BJ (cell line): Measurements from ENCODE around the gene ZNF770. TPM values are rescaled to one million over a fixed set of nuclear protein-coding genes. Genes with fewer than 3 reads are reported as not detected.

Experiments used
- CTCF ChIA-PET: fragments of 350-600 bp; formaldehyde crosslinking; extraction: SDS; loops from one replicate; lab custom pipeline; 2021; ENCODE audit warnings: antibody characterized with exemption, inconsistent platforms; lab: Yijun Ruan, JAX
- POLR2A ChIA-PET: fragments of 300-600 bp; sonication (Branson Sonifier 250); formaldehyde crosslinking; extraction: SDS; loops from one replicate; lab custom pipeline; 2021; ENCODE audit warnings: antibody characterized with exemption; lab: Charles Lee
- DNase-seq: peaks from one replicate; pipeline ENCODE4 v3.0.0-alpha.2; 2011; ENCODE audit warnings: low read depth
- H3K27me3 ChIP-seq: 2 replicates; pipeline ENCODE4 v1.6.0; 2011; ENCODE audit warnings: low read length; ENCODE audit not compliant: control insufficient read depth, insufficient read depth
- H3K36me3 ChIP-seq: 2 replicates; pipeline ENCODE4 v1.5.1; 2011; ENCODE audit warnings: low read length; ENCODE audit not compliant: control insufficient read depth, insufficient read depth
- H3K4me3 ChIP-seq: 2 replicates; pipeline ENCODE4 v1.5.1; 2011; ENCODE audit warnings: low read depth, mild to moderate bottlenecking, control low read depth, low read length
- CTCF ChIP-seq: IDR thresholded peaks from 2 replicates; pipeline ENCODE4 v1.5.1; 2011; ENCODE audit warnings: low read depth, mild to moderate bottlenecking, control low read depth, inconsistent platforms, low read length, moderate library complexity; ENCODE audit not compliant: insufficient read depth
- polyA plus RNA-seq: library from polyadenylated mRNA; depleted of rRNA; stranded (reverse); fragments of >200 nt; gene quantifications from 2 replicates; pipeline ENCODE4 v1.2.3, GENCODE V29; 2011

The ZNF770 gene
- polyA plus RNA-seq, 1 experiment: 8.6 TPM

GRCh38 chr15:34993412-34993811 lies 5.3 kb upstream of the ZNF770 start:
- TF ChIP-seq CTCF: no peak
- Histone ChIP-seq H3K27me3 (0 out of 2 replicates have a peak, but pooled peaks cover 1% of the 10 kb centered on the region), H3K36me3 (no peaks in the 10 kb centered on the region), H3K4me3 (no peak overlapping the region)
- ChIA-PET POLR2A (no interaction called here), CTCF (interaction anchor here (0.6 kb wide), 1 partner anchor 9 kb away, joined by 6 read pairs; no protein-coding TSS in a partner anchor)
- DNase-seq: no peak

- ChIA-PET CTCF (interaction anchor here (0.6 to 3.0 kb wide), 3 partner anchors 16 to 648 kb away, joined by 3 to 20 read pairs (median 3); partner anchors contain the start of gene AQR), POLR2A (interaction anchor here (0.6 to 1.5 kb wide), 2 partner anchors 18 to 635 kb away, joined by 5 to 12 read pairs; partner anchors contain the start of gene AQR)
- no peak for DNase-seq
- 0 out of 2 replicates have a peak, but pooled peaks cover 2% of the 10 kb centered on the region for H3K36me3 ChIP-seq
- H3K4me3 ChIP-seq: peak overlapping the region; percentile 65
- no peak for TF ChIP-seq CTCF
- H3K27me3 ChIP-seq: no peaks in the 10 kb centered on the region
Observed at GRCh38 chr15:34987609-34988026, 469 bp downstream of the ZNF770 start.

GRCh38 chr15:34986771-34987480 lies 1.2 kb downstream of the ZNF770 start:
- H3K4me3 ChIP-seq: peak overlapping the region; percentile 65
- no peak for DNase-seq
- no peaks in the 10 kb centered on the region for H3K27me3 ChIP-seq
- CTCF ChIA-PET: interaction anchor here (1.1 to 3.0 kb wide), 3 partner anchors 11 to 17 kb away, joined by 3 to 20 read pairs (median 6); partner anchors contain the start of gene AQR
- POLR2A ChIA-PET: no interaction called here
- TF ChIP-seq CTCF: no peak
- H3K36me3 ChIP-seq: 0 out of 2 replicates have a peak, but pooled peaks cover 2% of the 10 kb centered on the region

GRCh38 chr15:34986326-34986725 lies 1.8 kb downstream of the ZNF770 start:
- Histone ChIP-seq H3K36me3 (peaks cover 3% of the 10 kb centered on the region; the same call in 1 of the 2 replicates), H3K27me3 (no peaks in the 10 kb centered on the region), H3K4me3 (peak overlapping the region; percentile 65)
- ChIA-PET POLR2A (interaction anchor here (0.6 kb wide), 2 partner anchors 9 to 404 kb away, joined by 3 read pairs; no protein-coding TSS in a partner anchor), CTCF (interaction anchor here (1.7 to 3.0 kb wide), 2 partner anchors 10 to 17 kb away, joined by 6 to 20 read pairs; partner anchors contain the start of gene AQR)
- no peak for TF ChIP-seq CTCF
- DNase-seq: no peak
